ENCODE data around the gene STK38L. TPM values are rescaled to one million over a fixed set of nuclear protein-coding genes. Genes with fewer than 3 reads are reported as not detected.

The STK38L gene
- total RNA-seq, 4 donors from 2014 or later, result 26.9 to 69.3 (median 49.9) TPM

- intact Hi-C loops (cut with DNase I; ENCODE audit: low total_unique reads), result no loop called here
- H3K4me1 ChIP-seq, result peaks cover 0 to 18% of the 10 kb centered on the region in 2 donors
- no peaks in the 10 kb centered on the region for H3K36me3 ChIP-seq
- H3K4me3 ChIP-seq, result no peak overlapping the region
- H3K9me3 ChIP-seq, result no peaks in the 10 kb centered on the region
- peak in 1 of 2 donors; percentile 23 for TF ChIP-seq POLR2A (IDR thresholded peaks at IDR 0.05)
- no peak for TF ChIP-seq CTCF (IDR thresholded peaks at IDR 0.05)
- no peaks in the 10 kb centered on the region for H3K27me3 ChIP-seq
- peak overlapping the region; percentile 72 to 87 for H3K27ac ChIP-seq
- peak in 1 of 2 donors; percentile 74 for DNase-seq
These were observed 33.8 kb downstream of the STK38L start for GRCh38 chr12:27277846-27278260.

GRCh38 chr12:27279826-27280225 is 35.7 kb downstream of the STK38L start:
- H3K4me1 ChIP-seq, result peaks cover 0 to 18% of the 10 kb centered on the region in 2 donors
- H3K27ac ChIP-seq, result peak overlapping the region; percentile 9 to 87
- no peak for TF ChIP-seq POLR2A (IDR thresholded peaks at IDR 0.05)
- TF ChIP-seq CTCF (IDR thresholded peaks at IDR 0.05), result no peak
- intact Hi-C loops (cut with DNase I; ENCODE audit: low total_unique reads), result no loop called here
- H3K9me3 ChIP-seq, result no peaks in the 10 kb centered on the region
- no peaks in the 10 kb centered on the region for H3K27me3 ChIP-seq
- DNase-seq, result no peak
- H3K4me3 ChIP-seq, result no peak overlapping the region
- H3K36me3 ChIP-seq, result no peaks in the 10 kb centered on the region

GRCh38 chr12:27280412-27280811 is 36.3 kb downstream of the STK38L start:
- TF ChIP-seq POLR2A (IDR thresholded peaks at IDR 0.05) (no peak), CTCF (IDR thresholded peaks at IDR 0.05) (no peak)
- no peaks in the 10 kb centered on the region for H3K27me3 ChIP-seq
- H3K4me1 ChIP-seq, result peaks cover 0 to 18% of the 10 kb centered on the region in 2 donors
- intact Hi-C loops (cut with DNase I; ENCODE audit: low total_unique reads), result no loop called here
- H3K9me3 ChIP-seq, result no peaks in the 10 kb centered on the region
- no peak overlapping the region for H3K4me3 ChIP-seq
- DNase-seq, result no peak
- H3K36me3 ChIP-seq, result no peaks in the 10 kb centered on the region
- peak overlapping the region; percentile 9 to 87 for H3K27ac ChIP-seq

GRCh38 chr12:27282754-27283153 is 38.7 kb downstream of the STK38L start:
- H3K36me3 ChIP-seq, result no peaks in the 10 kb centered on the region
- DNase-seq, result no peak
- H3K27me3 ChIP-seq, result no peaks in the 10 kb centered on the region
- peak overlapping the region in 1 of 2 donors; percentile 84 for H3K27ac ChIP-seq
- intact Hi-C loops (cut with DNase I; ENCODE audit: low total_unique reads), result no loop called here
- peaks cover 0 to 4% of the 10 kb centered on the region in 2 donors for H3K4me1 ChIP-seq
- no peak overlapping the region for H3K4me3 ChIP-seq
- TF ChIP-seq CTCF (IDR thresholded peaks at IDR 0.05) (no peak), POLR2A (IDR thresholded peaks at IDR 0.05) (no peak)
- H3K9me3 ChIP-seq, result no peaks in the 10 kb centered on the region

GRCh38 chr12:27284021-27284420 is 39.9 kb downstream of the STK38L start:
- intact Hi-C loops (cut with DNase I; ENCODE audit: low total_unique reads), result no loop called here

More at GRCh38 chr12:27284021-27284420, 39.9 kb downstream of the STK38L start:
- H3K4me3 ChIP-seq, result no peak overlapping the region
- H3K9me3 ChIP-seq, result no peaks in the 10 kb centered on the region
- no peaks in the 10 kb centered on the region for H3K27me3 ChIP-seq
- no peak for TF ChIP-seq POLR2A (IDR thresholded peaks at IDR 0.05)
- TF ChIP-seq CTCF (IDR thresholded peaks at IDR 0.05), result no peak
- H3K27ac ChIP-seq, result peak overlapping the region; percentile 33 to 84
- no peaks in the 10 kb centered on the region for H3K36me3 ChIP-seq
- DNase-seq, result no peak
- H3K4me1 ChIP-seq, result no peaks in the 10 kb centered on the region
